ENCODE data around the gene HSF2BP. TPM values are rescaled to one million over a fixed set of nuclear protein-coding genes. Genes with fewer than 3 reads are reported as not detected.

HSF2BP gene
- total and polyA plus RNA-seq, 9 donors: 0.58 to 2.9 (median 1.5) TPM

GRCh38 chr21:43613755-43614638 lies 45.3 kb downstream of the HSF2BP start:
- H3K4me3 ChIP-seq: no peak overlapping the region
- H3K4me1 ChIP-seq (ENCODE audit: insufficient read depth): no peaks in the 10 kb centered on the region
- intact Hi-C loops (cut with DNase I): no loop called here
- TF ChIP-seq CTCF (IDR thresholded peaks at IDR 0.05): no peak
- no peak for DNase-seq
- H3K27me3 ChIP-seq: no peaks in the 10 kb centered on the region
- WGBS, 3 donors: 43 to 57% (median 47%) methylated on average over 8 of the region's 8 CpGs
- no peaks in the 10 kb centered on the region for H3K9me3 ChIP-seq
- no peak overlapping the region for H3K27ac ChIP-seq
- no peaks in the 10 kb centered on the region for H3K36me3 ChIP-seq

- no peak for TF ChIP-seq EP300 (IDR thresholded peaks at IDR 0.05)
- TF ChIP-seq POLR2A (IDR thresholded peaks at IDR 0.05): no peak
- TF ChIP-seq CTCF (IDR thresholded peaks at IDR 0.05): peak; percentile 55 to 66 (median 60)
- H3K4me3 ChIP-seq: no peak overlapping the region
- peak; percentile 64 to 84 (median 74) for DNase-seq
- H3K27me3 ChIP-seq: no peaks in the 10 kb centered on the region
- 32 to 37% (median 33%) methylated on average over 8 of the region's 8 CpGs for WGBS, 3 donors
- peak overlapping the region in 1 of 2 donors; percentile 13 for H3K27ac ChIP-seq
- intact Hi-C loops (cut with DNase I): no loop called here
- H3K9me3 ChIP-seq: no peaks in the 10 kb centered on the region
- H3K36me3 ChIP-seq: no peaks in the 10 kb centered on the region
- no peaks in the 10 kb centered on the region for H3K4me1 ChIP-seq (ENCODE audit: insufficient read depth)
Observed at GRCh38 chr21:43611598-43612369, 47.5 kb downstream of the HSF2BP start.

- Histone ChIP-seq H3K27me3 (no peaks in the 10 kb centered on the region), H3K4me1 (ENCODE audit: insufficient read depth) (no peaks in the 10 kb centered on the region), H3K9me3 (no peaks in the 10 kb centered on the region), H3K36me3 (no peaks in the 10 kb centered on the region), H3K27ac (no peak overlapping the region), H3K4me3 (no peak overlapping the region)
- peak in 2 of 5 donors; percentile 40 to 60 for DNase-seq
- TF ChIP-seq POLR2A (IDR thresholded peaks at IDR 0.05): no peak
- no peak for TF ChIP-seq CTCF (IDR thresholded peaks at IDR 0.05)
- TF ChIP-seq EP300 (IDR thresholded peaks at IDR 0.05): no peak
- WGBS, 3 donors: 45 to 57% (median 48%) methylated on average over 8 of the region's 8 CpGs
- intact Hi-C loops (cut with DNase I): no loop called here
Observed at GRCh38 chr21:43609501-43610340, 49.6 kb downstream of the HSF2BP start.

GRCh38 chr21:43608664-43609063 lies 50.6 kb downstream of the HSF2BP start:
- Histone ChIP-seq H3K27ac (no peak overlapping the region), H3K4me1 (ENCODE audit: insufficient read depth) (no peaks in the 10 kb centered on the region), H3K9me3 (no peaks in the 10 kb centered on the region), H3K27me3 (no peaks in the 10 kb centered on the region), H3K36me3 (no peaks in the 10 kb centered on the region), H3K4me3 (no peak overlapping the region)
- WGBS, 3 donors: 71 to 79% (median 73%) methylated on average over 2 of the region's 2 CpGs
- no peak for DNase-seq
- TF ChIP-seq CTCF (IDR thresholded peaks at IDR 0.05): no peak
- TF ChIP-seq EP300 (IDR thresholded peaks at IDR 0.05): no peak
- no peak for TF ChIP-seq POLR2A (IDR thresholded peaks at IDR 0.05)
- intact Hi-C loops (cut with DNase I): no loop called here
